Fibroblast of skin of right quadriceps (primary cell): ENCODE data around the gene DNAL1.

Experiments
- DNase-seq: peaks from one replicate; pipeline ENCODE4 v3.0.0-alpha.2; 2013

Gene DNAL1

DNA sequence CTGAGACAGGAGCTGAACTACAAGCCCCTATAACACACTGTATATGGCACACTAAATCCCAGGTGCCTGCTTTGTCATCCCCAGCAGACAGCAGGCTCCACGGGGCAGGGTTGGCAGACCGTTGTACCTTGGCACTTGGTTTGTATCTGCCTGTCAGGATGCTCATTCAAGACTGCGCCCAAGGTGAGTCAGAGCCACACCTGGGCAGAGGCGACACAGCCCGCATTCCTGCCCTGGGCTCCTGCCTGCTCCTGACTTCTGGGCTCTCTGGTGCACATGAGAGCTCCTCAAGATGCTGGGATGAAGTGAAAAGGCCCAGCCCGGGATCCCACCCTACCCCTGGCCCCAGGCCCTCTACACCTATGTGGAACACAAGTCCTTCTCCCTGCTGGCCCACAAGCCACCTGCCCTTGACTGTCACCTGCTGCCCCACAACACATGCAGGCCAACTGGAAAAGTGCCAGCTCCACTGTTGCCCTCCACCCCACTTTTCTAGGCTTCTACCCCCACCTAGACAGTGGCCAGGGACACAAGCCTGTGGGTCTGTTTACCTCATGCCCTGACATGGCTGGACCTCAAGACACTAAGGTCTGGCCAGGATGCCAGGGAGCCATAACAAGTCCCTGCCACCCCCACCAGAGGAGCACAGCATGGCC is 100.2 kb downstream of the DNAL1 start:
- DNase-seq = no peak

DNA sequence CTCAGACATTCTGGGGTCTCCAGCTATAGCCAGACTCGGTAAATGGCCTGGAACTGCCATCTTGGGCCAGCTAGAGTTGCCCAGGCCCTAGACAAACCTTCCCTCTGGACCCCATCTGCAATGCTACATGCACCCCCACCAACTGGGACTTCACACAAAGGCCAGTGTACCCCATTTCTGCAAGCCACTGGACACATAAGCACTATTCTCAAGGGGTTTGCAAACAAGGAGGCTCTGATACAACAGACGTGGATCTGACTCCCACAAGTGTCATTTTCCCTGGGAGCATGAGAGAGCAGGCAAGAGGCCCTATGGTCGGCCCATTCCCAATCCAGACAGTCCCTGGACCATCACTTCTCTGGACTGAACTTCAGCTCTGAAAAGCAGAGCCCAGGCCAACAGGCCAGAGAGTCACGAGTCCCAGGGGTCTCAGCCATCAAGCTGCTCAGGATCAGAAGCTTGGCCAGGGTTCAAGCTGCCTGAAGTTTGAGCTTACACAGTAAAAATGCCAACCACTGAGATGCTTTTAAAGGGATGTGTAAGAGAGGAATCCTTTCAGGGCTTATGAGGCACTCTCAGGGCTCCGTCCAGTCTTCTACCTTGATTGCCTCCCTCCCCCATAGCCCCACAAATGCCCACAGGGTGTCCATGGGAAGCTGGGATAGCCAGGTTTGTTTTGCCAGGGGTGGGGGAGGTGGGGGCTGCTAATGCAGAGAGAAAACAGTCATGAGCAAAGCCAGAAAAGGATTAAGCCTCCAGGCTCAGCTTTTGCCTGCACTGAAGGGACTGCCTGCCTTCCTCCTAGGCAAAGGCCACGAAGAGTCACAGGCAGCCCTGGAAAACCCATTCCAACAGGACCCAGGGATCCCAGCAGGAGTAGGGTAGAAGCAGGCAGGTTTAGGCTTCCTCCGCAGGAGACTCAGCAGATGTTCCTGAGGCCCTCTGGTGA is 101.1 kb downstream of the DNAL1 start:
- DNase-seq = no peak

DNA sequence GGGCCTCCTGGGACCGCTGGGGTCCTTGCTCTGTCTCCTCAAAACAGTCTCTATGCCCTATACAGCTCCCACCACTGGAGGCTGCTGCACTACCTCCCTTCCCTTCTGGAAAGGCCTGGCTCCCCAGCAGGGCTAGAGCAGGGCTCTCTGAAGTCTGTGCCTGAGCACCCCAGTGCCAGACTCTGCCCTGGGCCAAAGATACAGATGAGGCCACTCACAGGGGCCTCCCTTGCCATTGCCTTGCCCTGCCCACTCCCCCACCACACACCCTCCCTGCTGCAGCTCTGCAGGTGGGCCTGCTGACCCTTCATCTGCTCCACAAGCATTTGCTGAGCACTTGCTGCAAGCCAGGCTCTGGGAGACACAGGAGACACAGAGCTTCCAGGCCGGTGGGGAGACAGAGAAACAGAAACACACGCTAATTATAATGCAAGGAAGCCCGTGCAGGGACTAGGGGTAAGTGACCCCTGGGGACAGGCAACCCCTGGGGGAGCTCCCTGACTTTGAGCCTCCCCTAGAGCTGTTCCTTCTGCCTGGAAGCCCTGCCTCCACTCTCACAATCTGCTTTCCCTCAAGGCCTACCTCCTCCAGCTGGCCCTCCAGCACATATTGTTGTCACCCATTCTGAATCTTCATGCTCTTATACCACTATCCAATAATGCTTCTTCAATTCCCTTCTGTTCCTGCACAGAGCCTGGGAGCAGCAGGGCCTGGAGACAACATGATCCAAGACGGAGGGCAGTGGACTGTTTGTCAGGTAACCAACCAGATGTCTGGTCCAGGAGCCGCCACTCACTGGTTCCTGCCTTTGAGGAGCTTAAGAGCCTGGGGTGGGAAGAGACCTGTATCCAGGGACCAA is 102.0 kb downstream of the DNAL1 start:
- DNase-seq = no peak

DNA sequence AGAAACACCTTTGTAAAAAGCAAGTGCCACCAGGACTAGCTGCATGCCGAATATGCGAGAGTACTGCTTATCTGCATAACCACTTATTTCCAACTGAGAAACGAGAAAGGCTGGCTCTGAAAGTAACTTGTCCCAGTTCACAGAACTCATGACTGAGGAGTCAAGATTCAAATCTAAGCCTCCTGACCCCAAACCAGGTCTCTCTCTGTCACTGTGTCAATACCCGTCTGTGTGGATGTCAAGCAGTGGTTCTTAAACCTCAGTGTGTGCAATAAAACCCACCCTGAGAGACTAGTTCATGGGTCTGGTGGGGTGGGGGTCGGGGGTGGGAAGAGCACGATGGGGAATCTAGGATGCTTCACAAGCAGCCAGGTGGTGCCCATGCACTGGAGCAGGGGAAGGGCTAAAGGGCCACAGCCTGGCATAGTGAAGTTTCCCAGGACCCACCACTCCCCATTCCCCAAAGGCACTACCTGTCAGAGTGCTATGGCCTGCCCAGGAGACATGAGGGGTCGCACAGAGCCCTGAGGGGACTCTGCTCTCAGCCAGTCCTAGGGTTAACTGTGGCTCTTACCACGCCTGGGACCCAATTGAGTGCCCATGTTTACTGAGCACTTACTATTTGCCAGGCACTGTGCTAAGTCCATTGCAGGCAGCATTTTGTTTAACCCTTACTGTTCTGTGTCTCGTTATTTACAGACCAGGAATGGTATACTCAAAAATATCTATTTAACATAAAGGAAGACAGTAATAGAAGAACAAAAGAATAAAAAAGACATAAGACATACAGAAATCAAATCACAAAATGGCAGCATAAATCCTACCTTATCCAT is 102.8 kb downstream of the DNAL1 start:
- DNase-seq = no peak

DNA sequence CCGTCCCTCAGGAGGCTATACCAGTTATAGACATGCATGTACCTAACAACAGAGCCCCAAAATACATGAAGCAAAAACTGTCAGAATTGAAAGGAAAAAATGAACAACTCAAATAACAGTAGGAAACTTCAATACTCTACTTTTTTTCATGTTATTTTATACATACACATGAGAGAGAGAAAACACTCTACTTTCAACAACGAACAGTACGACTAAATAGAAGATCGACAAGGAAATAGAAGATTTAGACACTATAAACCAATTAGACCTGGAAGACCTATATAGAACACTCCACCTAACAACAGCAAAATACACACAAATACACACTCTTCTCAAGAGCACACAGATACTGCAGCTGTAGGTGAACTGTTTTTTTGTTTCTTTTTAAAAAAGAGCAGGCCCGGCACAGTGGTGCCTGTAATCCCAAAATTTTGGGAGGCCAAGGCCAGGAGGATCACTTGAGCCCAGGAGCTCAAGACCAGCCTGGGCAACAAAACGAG is 104.1 kb downstream of the DNAL1 start:
- DNase-seq = no peak

DNA sequence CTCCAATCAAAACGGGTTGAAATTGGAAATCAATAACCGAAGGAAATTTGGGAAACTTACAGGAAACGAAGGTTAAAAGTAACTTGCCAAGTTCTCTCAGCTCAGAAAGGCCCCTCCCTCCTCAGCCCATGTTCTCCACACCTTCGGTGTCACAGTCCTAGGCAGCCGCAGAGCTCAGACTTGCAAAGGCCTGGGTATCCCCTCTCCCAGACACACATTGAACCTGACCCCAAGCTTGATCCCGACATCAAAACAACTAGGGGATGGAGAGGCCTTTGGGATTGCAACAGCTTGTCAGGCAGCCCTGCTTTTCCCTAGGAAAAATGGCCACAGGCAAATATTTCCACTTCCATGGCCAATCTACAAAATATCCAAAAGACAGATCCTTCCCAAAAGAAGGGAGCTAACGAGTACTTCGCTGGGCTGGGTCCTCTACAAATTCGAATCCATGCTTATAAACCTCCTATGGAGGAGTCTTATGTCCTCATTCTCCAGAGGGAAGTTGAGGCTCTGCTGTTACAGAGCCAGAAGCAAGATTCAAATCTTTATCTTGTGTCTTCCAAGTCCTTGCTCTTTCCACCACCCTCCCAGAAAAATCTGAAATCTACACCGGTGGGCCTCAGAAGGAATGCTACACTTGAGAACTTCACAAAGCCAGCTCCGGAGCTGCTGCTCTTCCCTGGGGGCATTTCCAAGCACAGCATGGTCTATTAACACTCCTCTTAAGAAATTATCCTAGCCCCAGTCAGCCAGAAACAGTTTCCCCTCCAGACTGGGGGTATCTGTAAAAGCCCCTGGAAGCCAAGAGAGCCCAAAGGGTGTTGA is 105.1 kb downstream of the DNAL1 start:
- no peak for DNase-seq

DNA sequence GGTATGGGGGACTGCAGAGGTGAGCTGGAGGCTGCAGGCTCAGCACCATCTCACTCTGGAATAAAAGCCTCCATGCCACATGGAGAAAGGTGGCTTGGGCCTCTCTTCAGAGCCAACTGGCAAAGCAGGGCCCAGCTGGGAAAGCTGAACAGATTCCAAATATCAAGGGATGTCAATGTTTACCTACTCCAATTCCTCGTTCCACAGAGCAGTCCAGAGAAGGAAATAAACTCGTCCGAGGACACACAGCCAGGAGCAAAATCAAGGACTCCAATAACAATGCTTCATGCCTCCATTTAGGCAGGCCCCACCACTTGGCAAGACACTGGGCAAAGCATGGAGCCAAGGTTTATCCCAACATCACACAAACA is 105.7 kb downstream of the DNAL1 start:
- no peak for DNase-seq

DNA sequence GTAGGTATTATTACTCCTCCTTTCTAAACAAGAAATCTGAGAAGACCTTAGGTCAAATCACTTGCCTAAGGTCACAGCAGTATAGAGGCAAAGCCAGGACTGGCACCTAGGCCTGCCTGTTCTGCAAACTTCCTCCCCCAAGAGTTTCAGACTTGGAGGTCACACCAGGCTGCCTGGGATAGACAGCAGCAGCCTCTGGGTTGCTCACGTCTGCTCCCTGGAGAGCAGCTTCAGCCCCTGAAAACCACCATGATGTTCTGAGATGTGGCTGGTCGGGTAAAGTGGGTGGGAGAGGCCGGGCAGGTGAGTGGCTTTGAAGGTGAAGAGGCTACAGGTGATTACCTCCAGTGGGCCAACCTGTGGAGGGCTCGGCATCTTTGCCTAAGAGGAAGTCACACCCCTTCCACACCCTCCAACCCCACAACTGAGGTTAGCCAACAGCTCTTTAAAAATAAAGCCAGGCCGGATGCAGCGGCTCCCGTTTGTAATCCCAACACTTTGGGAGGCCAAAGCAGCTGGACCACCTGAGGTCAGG is 106.4 kb downstream of the DNAL1 start:
- DNase-seq = no peak

DNA sequence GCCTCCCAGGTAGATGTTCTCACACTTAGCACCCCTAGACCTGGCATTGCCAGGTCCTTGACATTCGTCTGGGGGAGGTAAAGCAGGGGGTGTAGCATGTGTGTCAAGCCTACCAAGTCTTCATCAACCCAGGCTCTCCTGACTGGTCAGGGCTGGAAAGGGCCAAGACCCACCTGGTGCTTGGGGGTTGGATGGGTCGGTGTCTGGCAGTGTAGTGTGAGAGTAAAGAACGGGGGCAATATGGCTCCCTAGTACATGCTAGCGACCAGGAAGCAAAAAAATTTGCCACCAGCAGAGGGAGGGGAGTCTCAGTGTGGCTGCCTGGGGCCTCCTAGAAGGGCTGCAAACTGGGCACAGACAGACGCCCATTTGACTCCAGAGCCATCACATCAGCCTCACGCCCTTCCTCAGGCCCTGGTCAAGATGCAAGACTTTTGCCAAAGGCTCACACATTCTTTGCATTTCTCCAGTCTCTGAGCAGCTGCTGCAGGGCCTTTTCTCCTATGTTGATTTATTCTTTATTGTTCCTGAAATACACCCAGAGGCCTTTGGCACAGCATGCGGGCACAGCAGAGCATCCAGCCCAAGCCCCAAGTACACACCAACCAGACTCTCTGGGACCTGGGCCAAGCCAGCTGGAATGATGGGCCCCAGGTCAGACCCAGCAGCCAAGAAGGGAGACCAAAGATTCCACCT is 107.7 kb downstream of the DNAL1 start:
- peak; percentile 49 for DNase-seq
